Measurements from ENCODE around the gene TGFBI.

Gene TGFBI

DNA sequence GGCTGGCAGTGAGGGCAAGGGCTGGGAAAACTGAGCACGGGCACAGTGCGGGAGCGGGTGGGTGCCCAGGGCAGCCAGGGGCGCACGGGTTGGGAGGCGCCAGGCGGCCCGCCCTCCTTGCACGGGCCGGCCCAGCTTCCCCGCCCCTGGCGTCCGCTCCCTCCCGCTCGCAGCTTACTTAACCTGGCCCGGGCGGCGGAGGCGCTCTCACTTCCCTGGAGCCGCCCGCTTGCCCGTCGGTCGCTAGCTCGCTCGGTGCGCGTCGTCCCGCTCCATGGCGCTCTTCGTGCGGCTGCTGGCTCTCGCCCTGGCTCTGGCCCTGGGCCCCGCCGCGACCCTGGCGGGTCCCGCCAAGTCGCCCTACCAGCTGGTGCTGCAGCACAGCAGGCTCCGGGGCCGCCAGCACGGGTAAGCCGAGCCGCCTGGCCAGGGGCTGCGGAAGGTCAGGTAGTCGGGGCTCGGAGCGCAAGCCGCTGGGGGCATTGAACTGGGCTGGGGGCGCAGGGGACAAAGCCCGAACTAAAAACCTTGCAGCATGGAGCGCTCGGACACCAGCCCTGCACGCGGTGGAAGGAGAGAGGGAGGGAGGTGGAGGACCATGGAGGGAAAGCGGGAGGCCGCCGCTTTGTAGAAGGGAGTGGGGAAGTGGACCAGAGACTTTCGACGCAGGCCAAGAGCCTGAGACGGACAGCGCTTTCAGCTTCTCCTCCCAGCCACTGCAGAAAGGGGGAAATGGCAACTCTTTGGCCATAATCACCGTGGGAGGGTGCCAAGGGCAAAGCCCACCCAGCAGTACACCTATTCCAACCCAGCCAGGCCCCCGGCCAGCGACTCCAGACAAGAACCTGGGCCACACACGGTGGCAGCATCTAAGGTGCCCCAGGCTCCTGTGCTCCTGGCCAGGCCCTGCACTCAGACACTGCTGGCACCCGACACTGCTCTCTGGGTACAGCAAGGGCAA lies at the start of gene TGFBI:
TSS of gene TGFBI (plus strand) at position 207 of the 961 bp plus-strand sequence. CDS start at position 275, 68 bp downstream.
- no peak for DNase-seq (ENCODE audit: low read depth in 1 of 2, low spot score in 1 of 2)

- no peak for DNase-seq (ENCODE audit: low read depth in 1 of 2, low spot score in 1 of 2)
Observed at GRCh38 chr5:135978993-135979392, 49.8 kb upstream of the TGFBI start.

- DNase-seq (ENCODE audit: low read depth in 1 of 2, low spot score in 1 of 2), result no peak
Observed at GRCh38 chr5:135979510-135979909, 49.3 kb upstream of the TGFBI start.

- DNase-seq (ENCODE audit: low read depth in 1 of 2, low spot score in 1 of 2), result no peak
Observed at GRCh38 chr5:135980620-135981019, 48.2 kb upstream of the TGFBI start.

DNA sequence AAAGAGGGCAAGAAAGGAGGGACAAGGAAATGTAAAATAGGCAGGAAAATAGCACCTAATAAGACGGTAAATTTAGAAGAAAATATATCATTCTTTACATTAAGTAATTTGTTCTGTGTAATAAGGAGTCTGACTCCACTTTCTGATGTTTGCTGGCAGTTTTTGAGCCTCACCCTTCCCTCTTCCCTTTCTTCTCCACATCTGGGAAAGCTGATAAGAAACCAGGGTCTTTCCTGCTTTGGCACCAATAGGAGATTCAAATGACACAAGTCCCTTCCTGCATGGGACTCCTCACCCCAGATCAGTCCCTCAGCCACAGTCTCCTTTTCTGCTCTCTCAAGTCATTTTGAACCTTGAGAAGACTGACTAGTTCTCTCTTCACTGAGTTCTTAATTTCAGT lies 42.8 kb upstream of the TGFBI start:
- no peak for DNase-seq (ENCODE audit: low read depth in 1 of 2, low spot score in 1 of 2)

DNA sequence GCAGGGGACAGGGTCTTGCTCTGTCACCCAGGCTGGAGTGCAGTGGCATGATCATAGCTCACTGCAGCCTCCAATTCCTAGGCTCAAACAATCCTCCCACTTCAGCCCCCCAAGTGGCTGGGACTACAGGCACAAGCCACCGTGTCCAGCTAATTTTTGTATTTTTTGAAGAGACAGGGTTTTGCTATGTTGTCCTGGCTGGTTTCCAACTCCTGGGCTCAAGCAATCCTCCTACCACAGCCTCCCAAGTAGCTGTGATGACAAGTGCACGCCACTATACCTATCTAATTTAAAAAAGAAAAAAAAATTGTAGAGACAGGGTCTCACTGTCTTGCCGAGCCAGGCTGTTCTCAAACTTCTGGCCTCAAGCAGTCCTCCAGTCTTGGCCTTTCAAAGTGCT lies 42.4 kb upstream of the TGFBI start:
- DNase-seq (ENCODE audit: low read depth in 1 of 2, low spot score in 1 of 2), result no peak

DNA sequence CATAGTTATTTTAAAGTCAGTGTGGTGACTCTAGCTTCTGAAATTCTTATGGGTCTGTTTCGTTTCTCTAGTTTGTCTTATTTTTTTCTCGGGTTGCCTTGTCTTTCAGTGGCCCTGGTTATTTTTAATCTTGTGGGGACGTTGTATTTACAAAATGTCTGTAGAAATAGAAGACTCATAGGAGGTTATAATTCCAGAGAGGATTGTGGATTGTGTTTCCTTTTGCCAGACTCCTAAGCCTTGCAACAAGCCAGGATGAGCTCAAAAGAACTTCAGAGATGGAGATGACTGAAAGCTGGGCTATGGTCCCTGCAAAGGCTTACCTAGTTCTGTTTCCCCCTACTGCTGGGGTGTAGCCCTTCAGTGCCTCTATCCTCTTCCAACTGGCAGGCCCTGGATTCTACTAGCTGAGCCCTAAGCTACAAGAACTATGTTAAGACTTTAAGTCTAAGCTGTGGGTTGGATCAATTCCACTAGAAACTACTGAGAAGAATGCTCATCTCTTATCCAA lies 41.8 kb upstream of the TGFBI start:
- no peak for DNase-seq (ENCODE audit: low read depth in 1 of 2, low spot score in 1 of 2)

GRCh38 chr5:135988546-135988945 lies 40.2 kb upstream of the TGFBI start:
- no peak for DNase-seq (ENCODE audit: low read depth in 1 of 2, low spot score in 1 of 2)

- no peak for DNase-seq (ENCODE audit: low read depth in 1 of 2, low spot score in 1 of 2)
Observed at GRCh38 chr5:135989686-135990085, 39.1 kb upstream of the TGFBI start.

- no peak for DNase-seq (ENCODE audit: low read depth in 1 of 2, low spot score in 1 of 2)
Observed at GRCh38 chr5:135990528-135991255, 38.1 kb upstream of the TGFBI start.

GRCh38 chr5:135991429-135991828 lies 37.4 kb upstream of the TGFBI start:
- DNase-seq (ENCODE audit: low read depth in 1 of 2, low spot score in 1 of 2), result no peak

DNA sequence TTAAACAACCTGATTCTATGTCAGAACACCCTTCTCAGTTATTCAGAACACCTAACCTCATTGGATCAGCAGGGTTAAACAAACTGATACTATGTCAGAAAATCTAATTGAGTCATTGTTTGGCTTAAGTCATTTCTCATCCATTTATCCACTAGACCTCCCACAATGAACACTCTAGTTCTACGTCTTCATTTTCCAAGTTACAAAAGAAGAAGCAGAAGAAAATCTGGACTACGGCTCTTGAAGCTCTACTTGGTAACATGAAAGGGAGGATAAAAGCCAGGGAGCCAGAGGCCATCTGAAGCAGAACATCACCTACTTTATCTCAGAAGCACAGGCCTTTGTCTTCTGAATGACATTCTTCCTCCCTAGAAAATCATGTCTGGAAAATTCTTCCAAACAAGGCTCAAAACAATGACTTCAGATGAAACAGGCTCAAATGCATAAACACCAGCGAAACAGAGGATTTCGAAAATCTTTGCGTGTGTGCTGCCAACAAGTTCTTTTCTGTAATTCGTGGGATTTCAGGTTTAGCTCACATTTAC lies 35.4 kb upstream of the TGFBI start:
- DNase-seq (ENCODE audit: low read depth in 1 of 2, low spot score in 1 of 2), result no peak

DNA sequence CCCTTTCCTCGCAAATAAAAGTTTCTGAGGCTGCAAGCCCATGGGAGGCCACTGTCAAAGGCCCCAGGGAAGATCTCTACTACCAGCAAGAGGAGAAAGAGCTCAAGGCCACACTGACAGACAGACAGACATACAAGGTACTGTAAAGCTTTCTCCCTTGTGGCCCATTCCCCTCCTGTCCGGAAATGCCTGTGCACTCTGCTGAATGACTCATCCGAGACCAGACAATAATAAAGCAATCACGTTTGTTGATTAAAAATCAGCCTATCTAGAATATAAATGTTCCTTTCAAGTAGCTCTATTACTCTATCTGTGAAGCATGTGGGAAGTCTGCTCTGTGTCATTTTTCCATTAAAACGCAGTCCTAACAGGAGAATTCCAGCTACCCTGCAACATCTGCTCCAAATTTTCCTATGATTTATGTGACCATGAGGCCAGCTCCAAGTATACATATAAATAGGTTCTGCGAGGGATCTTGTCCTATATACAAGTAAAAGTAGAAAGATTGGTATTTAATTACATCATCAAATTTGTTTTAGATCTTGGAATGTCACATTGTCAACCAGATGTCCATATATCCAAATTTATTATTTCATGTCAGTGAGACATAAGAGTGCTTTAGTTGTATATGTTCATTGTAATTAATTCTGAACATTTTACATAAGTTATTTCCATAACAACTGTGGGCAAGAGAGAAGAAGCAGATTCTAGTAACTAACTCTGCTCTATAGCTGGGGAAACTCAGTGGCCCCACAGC lies 34.7 kb upstream of the TGFBI start:
- no peak for DNase-seq (ENCODE audit: low read depth in 1 of 2, low spot score in 1 of 2)

- DNase-seq (ENCODE audit: low read depth in 1 of 2, low spot score in 1 of 2), result no peak
Observed at GRCh38 chr5:135995976-135996375, 32.8 kb upstream of the TGFBI start.

GRCh38 chr5:135996611-135997010 lies 32.2 kb upstream of the TGFBI start:
- DNase-seq (ENCODE audit: low read depth in 1 of 2, low spot score in 1 of 2), result no peak

GRCh38 chr5:135997673-135998335 lies 31.0 kb upstream of the TGFBI start:
- no peak for DNase-seq (ENCODE audit: low read depth in 1 of 2, low spot score in 1 of 2)

GRCh38 chr5:135998889-135999288 lies 29.9 kb upstream of the TGFBI start:
- DNase-seq (ENCODE audit: low read depth in 1 of 2, low spot score in 1 of 2), result no peak

DNA sequence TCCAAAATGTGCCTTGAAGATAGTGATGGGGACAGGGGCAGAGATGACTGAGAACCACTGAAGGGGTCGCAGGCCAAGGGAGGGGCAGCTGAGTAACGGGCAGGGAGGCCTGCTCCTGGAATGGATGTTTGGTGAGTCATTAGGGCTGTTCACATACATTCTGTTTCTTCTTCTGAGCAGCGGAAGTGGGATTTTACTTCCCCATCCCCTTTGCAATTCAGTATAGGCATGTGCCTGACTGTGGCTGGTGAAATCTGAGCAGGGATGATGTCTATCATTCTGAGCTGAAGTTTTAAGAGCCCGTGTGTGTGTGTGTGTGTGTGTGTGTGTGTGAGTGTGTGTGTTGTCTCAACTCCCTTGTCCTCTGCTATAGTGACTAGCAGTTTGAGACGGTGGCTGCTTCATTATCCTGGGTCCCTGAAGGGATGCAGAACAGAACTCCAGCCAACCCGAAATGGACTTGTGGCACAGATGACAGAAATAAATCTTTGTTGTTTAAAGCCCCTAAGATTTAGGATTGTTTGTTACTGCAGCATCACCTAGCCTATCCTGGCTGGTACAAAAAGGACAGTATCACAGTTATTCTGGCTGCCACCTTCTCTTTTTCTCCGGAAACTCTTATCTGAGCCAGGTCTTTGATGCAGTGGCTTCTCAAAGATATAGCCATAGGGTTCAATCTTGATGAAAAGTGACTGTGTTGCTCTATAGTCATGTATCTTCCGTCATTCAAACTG lies 29.2 kb upstream of the TGFBI start:
- DNase-seq (ENCODE audit: low read depth in 1 of 2, low spot score in 1 of 2), result no peak

- DNase-seq (ENCODE audit: low read depth in 1 of 2, low spot score in 1 of 2), result no peak
Observed at GRCh38 chr5:136000147-136000546, 28.6 kb upstream of the TGFBI start.

DNA sequence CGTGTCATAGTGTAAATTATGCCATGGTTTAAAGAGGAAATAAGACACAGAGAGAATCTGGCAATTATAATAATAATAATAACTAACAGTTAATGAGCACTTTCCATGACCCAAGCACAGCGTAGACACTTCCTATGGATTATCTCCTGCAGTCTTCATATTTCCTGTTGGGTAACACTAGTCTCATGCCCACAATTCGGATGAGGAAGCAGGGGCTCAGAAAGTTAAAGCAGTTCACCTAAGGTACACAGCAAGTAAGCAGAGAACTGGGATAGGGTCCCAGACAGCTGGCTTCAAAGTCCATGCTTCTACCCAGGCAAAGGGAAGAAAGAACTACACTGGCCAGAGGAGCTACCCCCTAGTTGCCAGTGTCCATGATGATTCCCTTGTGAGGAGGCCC lies 27.9 kb upstream of the TGFBI start:
- DNase-seq (ENCODE audit: low read depth in 1 of 2, low spot score in 1 of 2), result no peak
